Measurements from ENCODE around the gene MIPOL1. TPM values are rescaled to one million over a fixed set of nuclear protein-coding genes. Genes with fewer than 3 reads are reported as not detected.
"Not testable (repeated sequence)": the region's sequence is repeated elsewhere in the genome, so short reads cannot be mapped to it uniquely, and the experiment has no call there.

The MIPOL1 gene
- total RNA-seq, 2 donors from 2014 or later, result 0.67 to 1.5 TPM

DNA sequence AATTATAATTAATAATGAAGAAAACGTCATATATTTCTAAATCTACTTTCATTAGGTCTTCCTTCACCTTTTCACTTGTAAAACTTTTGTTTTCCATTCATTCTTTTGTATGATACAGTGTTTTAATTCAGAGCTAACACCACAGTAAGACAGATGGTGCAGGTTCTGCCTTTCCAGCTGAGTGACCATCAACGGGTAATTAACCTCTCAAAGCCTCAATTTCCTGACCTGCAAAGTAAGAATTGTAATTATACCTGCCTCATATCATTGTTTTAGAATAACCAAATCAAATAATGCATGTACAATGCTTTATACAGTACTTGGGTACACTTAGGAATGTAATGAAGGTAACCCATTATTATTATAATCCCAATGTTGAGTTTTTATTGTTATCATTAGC lies 239.8 kb downstream of the MIPOL1 start:
- peaks cover 7% of the 10 kb centered on the region for H3K9me3 Mint-ChIP-seq
- ATAC-seq (replicated peaks), result no peak
- H3K27me3 Mint-ChIP-seq, result no peaks in the 10 kb centered on the region
- H3K36me3 Mint-ChIP-seq (ENCODE audit: low read depth), result no peaks in the 10 kb centered on the region
- H3K27ac Mint-ChIP-seq, result no peak overlapping the region
- H3K4me3 Mint-ChIP-seq, result no peak overlapping the region
- no peaks in the 10 kb centered on the region for H3K4me1 Mint-ChIP-seq

- no peaks in the 10 kb centered on the region for H3K27me3 Mint-ChIP-seq
- H3K4me3 Mint-ChIP-seq, result no peak overlapping the region
- no peak overlapping the region for H3K27ac Mint-ChIP-seq
- no peaks in the 10 kb centered on the region for H3K36me3 Mint-ChIP-seq (ENCODE audit: low read depth)
- H3K9me3 Mint-ChIP-seq, result peaks cover 7% of the 10 kb centered on the region
- no peaks in the 10 kb centered on the region for H3K4me1 Mint-ChIP-seq
- no peak for ATAC-seq (replicated peaks)
Measured at GRCh38 chr14:37438444-37438843, 240.7 kb downstream of the MIPOL1 start.

DNA sequence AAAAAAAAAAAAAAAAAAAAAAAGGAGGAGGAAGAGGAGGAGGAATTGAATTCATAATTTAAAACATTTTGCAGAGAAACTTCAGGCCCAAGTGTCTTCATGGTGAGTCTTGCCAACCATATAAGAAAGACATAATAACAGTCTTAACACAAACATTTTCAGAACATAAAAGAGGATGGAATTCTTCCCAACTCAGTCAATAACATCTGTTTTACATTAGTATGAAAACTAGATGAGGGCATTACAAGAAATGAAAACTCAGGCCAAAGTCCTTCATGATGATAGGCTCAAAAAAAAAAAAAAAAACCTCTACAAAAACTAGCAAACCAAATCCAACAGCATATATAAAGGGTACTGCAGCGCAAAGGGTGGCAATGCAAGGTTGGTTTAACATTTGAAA lies 245.7 kb downstream of the MIPOL1 start:
- Mint-ChIP-seq H3K27ac (no peak overlapping the region), H3K27me3 (no peaks in the 10 kb centered on the region), H3K9me3 (peaks cover 4% of the 10 kb centered on the region), H3K4me3 (no peak overlapping the region), H3K4me1 (no peaks in the 10 kb centered on the region), H3K36me3 (ENCODE audit: low read depth) (no peaks in the 10 kb centered on the region)
- no peak for ATAC-seq (replicated peaks)

DNA sequence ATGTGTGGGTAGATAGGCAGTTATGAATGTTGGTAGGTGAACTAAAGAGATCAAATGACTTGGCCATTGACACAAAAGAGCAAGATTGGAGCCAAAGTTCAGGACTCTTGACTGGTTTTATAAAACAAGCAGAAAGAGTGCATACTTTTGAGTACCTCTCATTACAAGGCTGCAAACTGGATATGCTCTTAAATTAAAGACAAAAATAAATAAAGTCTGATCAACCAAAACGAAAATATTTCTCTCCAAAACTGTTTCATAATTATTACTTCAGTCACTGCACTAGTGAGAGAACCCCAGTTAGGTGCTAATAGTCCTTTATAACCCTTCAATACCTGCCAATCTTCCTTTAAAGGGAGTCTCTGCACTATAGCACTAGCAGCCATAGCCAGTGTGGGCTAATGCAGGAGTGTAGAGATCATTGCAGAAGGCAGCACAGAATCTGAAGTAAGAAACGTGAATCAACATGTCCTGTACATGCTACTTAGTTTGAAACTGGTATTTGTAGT lies 250.2 kb downstream of the MIPOL1 start:
- Mint-ChIP-seq H3K27ac (no peak overlapping the region), H3K4me1 (no peaks in the 10 kb centered on the region), H3K9me3 (peaks cover 4% of the 10 kb centered on the region), H3K36me3 (ENCODE audit: low read depth) (no peaks in the 10 kb centered on the region), H3K4me3 (no peak overlapping the region), H3K27me3 (no peaks in the 10 kb centered on the region)
- ATAC-seq (replicated peaks), result no peak

DNA sequence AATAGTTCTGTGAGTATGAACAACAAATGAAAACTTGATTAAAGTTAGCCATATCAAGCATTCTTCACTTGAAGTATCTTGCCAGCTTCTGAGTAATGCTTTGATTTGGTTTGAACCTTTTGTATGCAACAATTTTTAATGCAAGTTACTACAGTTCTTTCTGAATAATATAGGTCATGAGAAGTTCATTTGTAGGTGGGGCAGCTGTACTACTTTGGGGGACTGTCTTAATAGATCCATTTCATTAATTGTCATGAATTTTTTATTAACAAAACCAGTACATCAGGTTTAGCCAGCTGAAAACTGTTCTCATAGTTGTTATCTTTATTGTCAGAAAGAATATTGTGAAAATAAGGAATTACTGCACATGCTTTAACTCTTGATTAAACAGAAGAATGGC lies 254.6 kb downstream of the MIPOL1 start:
- ATAC-seq (replicated peaks), result no peak
- H3K36me3 Mint-ChIP-seq (ENCODE audit: low read depth), result no peaks in the 10 kb centered on the region
- peaks cover 10% of the 10 kb centered on the region for H3K9me3 Mint-ChIP-seq
- no peak overlapping the region for H3K4me3 Mint-ChIP-seq
- no peaks in the 10 kb centered on the region for H3K27me3 Mint-ChIP-seq
- H3K4me1 Mint-ChIP-seq, result no peaks in the 10 kb centered on the region
- no peak overlapping the region for H3K27ac Mint-ChIP-seq

- H3K9me3 Mint-ChIP-seq, result peaks cover 15% of the 10 kb centered on the region
- H3K4me3 Mint-ChIP-seq, result no peak overlapping the region
- ATAC-seq (replicated peaks), result no peak
- H3K36me3 Mint-ChIP-seq (ENCODE audit: low read depth), result no peaks in the 10 kb centered on the region
- H3K27ac Mint-ChIP-seq, result no peak overlapping the region
- no peaks in the 10 kb centered on the region for H3K27me3 Mint-ChIP-seq
- no peaks in the 10 kb centered on the region for H3K4me1 Mint-ChIP-seq
Measured at GRCh38 chr14:37453985-37454384, 256.2 kb downstream of the MIPOL1 start.

DNA sequence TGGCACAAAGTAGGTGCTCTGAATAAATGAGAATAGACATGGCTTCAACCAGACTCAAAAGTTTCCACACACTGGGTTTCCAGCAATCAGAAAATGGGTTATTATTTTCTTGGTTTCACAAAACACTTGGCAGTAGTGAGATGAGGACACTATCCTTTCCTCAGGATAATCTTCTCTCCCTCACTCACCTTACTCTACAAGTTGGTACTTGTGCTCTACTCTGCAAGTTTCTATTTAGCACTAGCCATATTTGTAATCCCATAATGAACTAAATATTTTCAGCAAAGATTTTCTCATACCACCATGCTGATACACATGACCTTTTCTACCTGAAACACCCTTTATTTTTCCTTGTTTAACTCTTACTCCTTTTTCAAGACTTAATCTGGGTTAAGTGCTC lies 259.6 kb downstream of the MIPOL1 start:
- ATAC-seq (replicated peaks), result no peak
- Mint-ChIP-seq H3K9me3 (peaks cover 18% of the 10 kb centered on the region), H3K27ac (no peak overlapping the region), H3K27me3 (no peaks in the 10 kb centered on the region), H3K36me3 (ENCODE audit: low read depth) (no peaks in the 10 kb centered on the region), H3K4me1 (no peaks in the 10 kb centered on the region), H3K4me3 (no peak overlapping the region)

- H3K4me1 Mint-ChIP-seq; H3K27me3 Mint-ChIP-seq; H3K27ac Mint-ChIP-seq; H3K36me3 Mint-ChIP-seq (ENCODE audit: low read depth); H3K4me3 Mint-ChIP-seq; ATAC-seq (replicated peaks): not testable (repeated sequence)
- H3K9me3 Mint-ChIP-seq, result peaks cover 20% of the 10 kb centered on the region
Measured at GRCh38 chr14:37462426-37462825, 264.7 kb downstream of the MIPOL1 start.

- H3K4me3 Mint-ChIP-seq, result no peak overlapping the region
- H3K36me3 Mint-ChIP-seq (ENCODE audit: low read depth), result no peaks in the 10 kb centered on the region
- ATAC-seq (replicated peaks), result no peak
- no peak overlapping the region for H3K27ac Mint-ChIP-seq
- H3K4me1 Mint-ChIP-seq, result no peaks in the 10 kb centered on the region
- peaks cover 23% of the 10 kb centered on the region for H3K9me3 Mint-ChIP-seq
- no peaks in the 10 kb centered on the region for H3K27me3 Mint-ChIP-seq
Measured at GRCh38 chr14:37464192-37464858, 266.6 kb downstream of the MIPOL1 start.

DNA sequence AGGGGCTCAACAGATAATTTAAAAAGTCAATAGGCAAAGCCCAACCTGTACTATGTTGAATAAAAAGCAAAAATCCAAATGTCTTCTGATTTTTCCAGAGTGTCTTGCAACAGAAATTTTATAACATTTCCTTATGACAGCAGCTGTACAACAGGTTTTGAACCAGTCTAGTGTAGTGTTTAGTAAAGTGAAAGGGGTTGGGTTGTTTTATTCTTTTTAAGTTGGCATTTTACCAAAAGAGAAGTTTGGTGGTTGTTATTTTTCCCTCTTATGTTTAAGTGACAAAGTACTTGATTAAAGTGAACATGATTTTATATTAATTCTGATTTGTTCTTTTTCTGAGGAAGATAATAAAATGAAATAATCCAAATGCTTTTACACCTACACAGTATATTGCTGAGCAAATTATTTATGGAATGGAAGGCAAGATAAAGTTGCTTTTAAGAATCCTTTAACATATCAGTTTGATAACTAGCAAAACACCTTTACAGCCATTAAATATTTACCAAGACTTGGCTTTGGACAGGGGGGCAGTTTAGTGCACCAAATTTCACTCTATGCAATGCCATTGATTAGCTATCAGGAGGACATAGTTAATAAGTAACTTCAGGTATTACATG lies 268.4 kb downstream of the MIPOL1 start:
- Mint-ChIP-seq H3K27ac (no peak overlapping the region), H3K9me3 (peaks cover 26% of the 10 kb centered on the region), H3K27me3 (no peaks in the 10 kb centered on the region), H3K4me1 (no peaks in the 10 kb centered on the region), H3K36me3 (ENCODE audit: low read depth) (no peaks in the 10 kb centered on the region), H3K4me3 (no peak overlapping the region)
- ATAC-seq (replicated peaks), result no peak

GRCh38 chr14:37466623-37467088 lies 268.9 kb downstream of the MIPOL1 start:
- Mint-ChIP-seq H3K4me3 (no peak overlapping the region), H3K27ac (no peak overlapping the region), H3K4me1 (no peaks in the 10 kb centered on the region), H3K27me3 (no peaks in the 10 kb centered on the region), H3K9me3 (peaks cover 25% of the 10 kb centered on the region), H3K36me3 (ENCODE audit: low read depth) (no peaks in the 10 kb centered on the region)
- ATAC-seq (replicated peaks), result no peak

- ATAC-seq (replicated peaks), result no peak
- H3K4me1 Mint-ChIP-seq, result no peaks in the 10 kb centered on the region
- H3K36me3 Mint-ChIP-seq (ENCODE audit: low read depth), result no peaks in the 10 kb centered on the region
- no peak overlapping the region for H3K4me3 Mint-ChIP-seq
- H3K27ac Mint-ChIP-seq, result no peak overlapping the region
- H3K27me3 Mint-ChIP-seq, result no peaks in the 10 kb centered on the region
- peaks cover 17% of the 10 kb centered on the region for H3K9me3 Mint-ChIP-seq
Measured at GRCh38 chr14:37469650-37470049, 271.9 kb downstream of the MIPOL1 start.

DNA sequence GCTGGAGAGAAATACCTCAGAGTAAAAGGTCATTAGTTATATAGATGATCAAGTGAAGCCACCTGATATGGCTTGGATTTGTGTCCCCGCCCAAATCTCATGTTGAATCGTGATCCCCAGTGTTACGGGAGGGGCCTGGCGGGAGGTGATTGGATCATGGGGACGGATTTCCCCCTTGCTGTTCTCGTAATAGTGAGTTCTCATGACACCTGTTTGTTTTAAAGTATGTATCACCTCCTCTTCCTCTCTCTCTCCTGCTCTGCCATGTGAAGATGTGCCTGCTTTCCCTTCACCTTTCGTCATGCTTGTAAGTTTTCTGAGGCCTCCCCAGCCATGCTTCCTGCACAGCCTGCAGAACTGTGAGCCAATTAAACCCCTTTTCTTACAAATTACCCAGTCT lies 272.5 kb downstream of the MIPOL1 start:
- Mint-ChIP-seq H3K9me3 (peaks cover 18% of the 10 kb centered on the region), H3K27ac (no peak overlapping the region), H3K36me3 (ENCODE audit: low read depth) (no peaks in the 10 kb centered on the region), H3K27me3 (no peaks in the 10 kb centered on the region), H3K4me1 (no peaks in the 10 kb centered on the region), H3K4me3 (no peak overlapping the region)
- no peak for ATAC-seq (replicated peaks)

DNA sequence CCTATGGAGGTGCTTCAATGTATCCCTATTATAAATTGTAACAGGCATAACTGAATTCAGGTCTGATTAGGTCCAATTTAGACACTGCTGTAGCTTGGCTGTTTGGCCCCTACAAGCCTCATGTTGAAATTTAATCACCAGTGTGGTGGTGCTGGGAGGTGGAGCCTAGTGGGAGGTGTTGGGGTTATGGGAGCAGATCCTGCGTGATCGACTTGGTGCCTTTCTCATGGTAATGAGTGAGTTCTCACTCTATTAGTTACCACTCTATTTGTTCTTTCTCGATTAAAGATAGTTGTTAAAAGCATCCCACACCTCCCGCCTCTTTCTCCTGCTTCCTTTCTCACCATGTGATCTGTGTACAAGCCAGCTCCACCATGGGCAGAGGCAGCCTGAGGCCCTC lies 275.2 kb downstream of the MIPOL1 start:
- no peak overlapping the region for H3K27ac Mint-ChIP-seq
- ATAC-seq (replicated peaks), result no peak
- peaks cover 24% of the 10 kb centered on the region for H3K9me3 Mint-ChIP-seq
- H3K27me3 Mint-ChIP-seq, result no peaks in the 10 kb centered on the region
- no peaks in the 10 kb centered on the region for H3K36me3 Mint-ChIP-seq (ENCODE audit: low read depth)
- H3K4me1 Mint-ChIP-seq, result no peaks in the 10 kb centered on the region
- H3K4me3 Mint-ChIP-seq, result no peak overlapping the region

GRCh38 chr14:37474191-37474590 lies 276.5 kb downstream of the MIPOL1 start:
- Mint-ChIP-seq H3K27me3 (no peaks in the 10 kb centered on the region), H3K9me3 (peaks cover 16% of the 10 kb centered on the region), H3K4me3 (no peak overlapping the region), H3K4me1 (no peaks in the 10 kb centered on the region), H3K27ac (no peak overlapping the region), H3K36me3 (ENCODE audit: low read depth) (no peaks in the 10 kb centered on the region)
- ATAC-seq (replicated peaks), result no peak
